Activated CD4-positive, alpha-beta memory T cell treated with anti-CD3 and anti-CD28 coated beads for 36 hours (primary cell): ENCODE results near the gene PPP1R27. TPM values are rescaled to one million over a fixed set of nuclear protein-coding genes. Genes with fewer than 3 reads are reported as not detected.
"Not testable (repeated sequence)": the region's sequence is repeated elsewhere in the genome, so short reads cannot be mapped to it uniquely, and the experiment has no call there.

Experiments used
- CTCF ChIA-PET: fragments of 350-600 bp; sonication (Branson Sonifier 250); formaldehyde crosslinking; loops from one replicate; lab custom pipeline; 2021; ENCODE audit warnings: antibody characterized with exemption, inconsistent platforms; lab: Charles Lee
- POLR2A ChIA-PET: fragments of 350-600 bp; sonication (Branson Sonifier 250); formaldehyde crosslinking; loops from one replicate; lab custom pipeline; 2021; ENCODE audit warnings: antibody characterized with exemption; lab: Charles Lee
- DNase-seq: peaks from one replicate; pipeline ENCODE4 v3.0.0-alpha.2; 2020
- H3K27ac Mint-ChIP-seq: one replicate; pipeline ENCODE4 v1.8.0; 2021; ENCODE audit warnings: mixed read lengths
- H3K27me3 Mint-ChIP-seq: one replicate; pipeline ENCODE4 v1.8.0; 2021; ENCODE audit warnings: mixed read lengths
- H3K36me3 Mint-ChIP-seq: one replicate; pipeline ENCODE4 v1.8.0; 2021; ENCODE audit warnings: mixed read lengths
- H3K4me1 Mint-ChIP-seq: one replicate; pipeline ENCODE4 v1.8.0; 2021; ENCODE audit warnings: low read depth, mixed read lengths
- H3K4me3 Mint-ChIP-seq: one replicate; pipeline ENCODE4 v1.8.0; 2021; ENCODE audit warnings: mild to moderate bottlenecking, mixed read lengths
- H3K9me3 Mint-ChIP-seq: one replicate; pipeline ENCODE4 v1.8.0; 2021; ENCODE audit warnings: mixed read lengths
- intact Hi-C: fragments of 100-400 bp; cut with micrococcal nuclease; formaldehyde crosslinking; loops from one replicate; pipeline ENCODE4 v1.15.1; 2023
- total RNA-seq, 2 experiments: library from RNA; stranded (reverse); gene quantifications; one replicate each; pipeline ENCODE4 v1.2.3, GENCODE V29; 2021

Gene PPP1R27
- total RNA-seq, 2 experiments from 2014 or later, result not detected

DNA sequence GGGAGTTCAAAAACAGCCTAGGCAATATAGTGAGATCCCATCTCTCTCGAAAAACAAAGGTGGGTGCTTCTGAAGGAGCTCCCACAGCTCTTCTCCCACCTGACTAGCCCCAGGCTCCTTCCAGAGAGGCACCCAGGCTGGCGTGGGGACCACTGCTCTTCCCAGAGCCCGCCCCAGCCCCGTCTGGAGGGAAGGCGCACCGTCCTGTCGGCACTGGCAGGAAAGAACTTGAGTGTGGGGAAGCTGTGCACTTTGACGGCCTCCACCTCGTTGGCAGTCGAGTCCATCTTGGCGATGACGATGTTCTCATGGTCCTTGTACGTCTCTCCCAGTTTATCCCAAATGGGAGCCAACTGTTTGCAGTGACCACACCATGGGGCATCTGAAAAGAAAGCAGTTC is 10.5 kb upstream of the PPP1R27 start:
- Mint-ChIP-seq H3K27ac (no peak overlapping the region), H3K36me3 (peaks cover 38% of the 10 kb centered on the region), H3K27me3 (no peaks in the 10 kb centered on the region), H3K4me3 (no peak overlapping the region), H3K9me3 (no peaks in the 10 kb centered on the region), H3K4me1 (no peaks in the 10 kb centered on the region)
- ChIA-PET POLR2A (no interaction called here), CTCF (no interaction called here)
- intact Hi-C loops, result loop anchor here (1.0 kb wide), 1 partner anchor 11 kb away; no protein-coding TSS in a partner anchor
- DNase-seq, result no peak

DNA sequence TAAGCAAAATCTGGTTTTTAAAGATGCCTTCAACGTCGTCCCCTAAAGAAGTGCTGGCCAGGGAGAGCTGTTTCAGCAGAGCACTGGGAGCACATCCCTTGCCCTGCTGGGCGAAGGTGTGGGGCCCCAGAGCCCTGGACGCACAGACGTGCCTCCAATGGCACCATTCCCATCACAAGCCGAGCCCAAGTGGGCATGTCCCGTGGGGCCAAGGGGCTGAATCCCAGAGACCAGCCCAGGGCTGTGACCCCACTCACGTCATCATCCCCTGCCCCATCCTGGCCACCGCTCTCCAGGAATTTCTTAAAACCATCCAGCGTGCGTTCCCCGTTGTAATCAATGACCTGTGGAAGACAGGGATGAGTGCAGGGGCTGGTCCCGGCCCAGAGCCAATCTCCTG is 10.0 kb upstream of the PPP1R27 start:
- DNase-seq, result no peak
- intact Hi-C loops, result loop anchor here (1.0 kb wide), 1 partner anchor 11 kb away; no protein-coding TSS in a partner anchor
- ChIA-PET CTCF (no interaction called here), POLR2A (no interaction called here)
- Mint-ChIP-seq H3K9me3 (no peaks in the 10 kb centered on the region), H3K27ac (no peak overlapping the region), H3K4me1 (no peaks in the 10 kb centered on the region), H3K4me3 (no peak overlapping the region), H3K36me3 (peaks cover 38% of the 10 kb centered on the region), H3K27me3 (no peaks in the 10 kb centered on the region)

DNA sequence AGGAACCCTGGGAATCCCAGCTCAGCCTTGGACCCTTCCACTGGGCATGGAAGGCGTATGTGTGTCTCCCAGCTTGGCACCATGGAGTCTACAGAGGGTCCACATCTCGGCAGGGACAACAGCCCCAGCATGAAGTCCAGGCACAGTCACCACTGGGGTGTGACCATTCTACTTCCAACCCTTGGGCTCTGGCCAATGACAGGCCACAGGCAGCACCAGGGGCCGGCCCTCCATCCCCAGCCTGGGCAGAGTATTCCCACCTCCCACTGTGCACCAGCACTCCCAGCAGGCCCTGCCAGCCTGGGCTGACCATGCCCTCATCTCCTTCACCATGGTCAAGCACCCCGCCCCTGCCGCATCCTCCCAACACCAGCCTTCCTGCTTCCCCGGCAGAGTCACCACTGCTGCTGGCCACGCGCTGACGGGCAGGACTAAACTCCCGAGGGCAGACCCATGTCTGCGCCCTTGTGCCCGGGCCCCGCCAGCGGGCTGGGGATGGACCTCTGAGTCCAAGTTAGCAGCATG is 9.5 kb upstream of the PPP1R27 start:
- H3K36me3 Mint-ChIP-seq, result peaks cover 38% of the 10 kb centered on the region
- POLR2A ChIA-PET, result no interaction called here
- CTCF ChIA-PET, result no interaction called here
- intact Hi-C loops, result no loop called here
- no peaks in the 10 kb centered on the region for H3K27me3 Mint-ChIP-seq
- no peaks in the 10 kb centered on the region for H3K4me1 Mint-ChIP-seq
- H3K27ac Mint-ChIP-seq, result no peak overlapping the region
- H3K9me3 Mint-ChIP-seq, result no peaks in the 10 kb centered on the region
- DNase-seq, result no peak
- H3K4me3 Mint-ChIP-seq, result no peak overlapping the region

DNA sequence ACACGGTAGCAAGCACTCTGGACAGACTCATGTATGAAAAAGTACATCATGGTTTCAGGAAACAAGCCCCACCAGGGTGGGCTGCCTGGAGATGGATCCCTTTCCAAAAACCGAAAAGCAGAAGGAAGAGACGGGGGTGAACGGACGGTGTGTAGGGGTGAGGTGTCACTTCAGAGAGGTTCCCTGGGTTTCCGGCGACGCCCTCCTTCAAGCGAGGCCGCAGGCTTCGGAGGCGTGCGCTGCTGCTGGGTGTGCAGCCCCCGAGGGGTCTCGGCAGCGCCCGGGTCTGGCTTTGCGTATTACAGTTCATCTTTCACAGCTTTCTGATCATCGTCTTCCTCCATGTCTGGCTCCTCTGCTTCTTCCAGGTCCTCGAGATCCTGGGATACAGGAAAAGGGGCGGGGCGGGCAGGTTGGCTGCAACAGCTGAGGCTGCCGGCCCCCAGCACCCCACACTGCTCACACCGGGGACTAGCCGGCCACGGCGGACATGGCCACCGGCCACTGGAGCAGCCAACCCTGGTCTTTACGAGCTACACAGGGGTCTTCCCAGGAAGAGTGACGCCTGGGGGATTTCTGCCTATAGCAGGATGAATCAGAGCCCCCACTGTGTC is 9.0 kb upstream of the PPP1R27 start:
- H3K36me3 Mint-ChIP-seq, result peaks cover 38% of the 10 kb centered on the region
- POLR2A ChIA-PET, result no interaction called here
- CTCF ChIA-PET, result no interaction called here
- intact Hi-C loops, result no loop called here
- no peak overlapping the region for H3K27ac Mint-ChIP-seq
- H3K4me1 Mint-ChIP-seq, result no peaks in the 10 kb centered on the region
- H3K9me3 Mint-ChIP-seq, result no peaks in the 10 kb centered on the region
- no peak overlapping the region for H3K4me3 Mint-ChIP-seq
- DNase-seq, result no peak
- H3K27me3 Mint-ChIP-seq, result no peaks in the 10 kb centered on the region

DNA sequence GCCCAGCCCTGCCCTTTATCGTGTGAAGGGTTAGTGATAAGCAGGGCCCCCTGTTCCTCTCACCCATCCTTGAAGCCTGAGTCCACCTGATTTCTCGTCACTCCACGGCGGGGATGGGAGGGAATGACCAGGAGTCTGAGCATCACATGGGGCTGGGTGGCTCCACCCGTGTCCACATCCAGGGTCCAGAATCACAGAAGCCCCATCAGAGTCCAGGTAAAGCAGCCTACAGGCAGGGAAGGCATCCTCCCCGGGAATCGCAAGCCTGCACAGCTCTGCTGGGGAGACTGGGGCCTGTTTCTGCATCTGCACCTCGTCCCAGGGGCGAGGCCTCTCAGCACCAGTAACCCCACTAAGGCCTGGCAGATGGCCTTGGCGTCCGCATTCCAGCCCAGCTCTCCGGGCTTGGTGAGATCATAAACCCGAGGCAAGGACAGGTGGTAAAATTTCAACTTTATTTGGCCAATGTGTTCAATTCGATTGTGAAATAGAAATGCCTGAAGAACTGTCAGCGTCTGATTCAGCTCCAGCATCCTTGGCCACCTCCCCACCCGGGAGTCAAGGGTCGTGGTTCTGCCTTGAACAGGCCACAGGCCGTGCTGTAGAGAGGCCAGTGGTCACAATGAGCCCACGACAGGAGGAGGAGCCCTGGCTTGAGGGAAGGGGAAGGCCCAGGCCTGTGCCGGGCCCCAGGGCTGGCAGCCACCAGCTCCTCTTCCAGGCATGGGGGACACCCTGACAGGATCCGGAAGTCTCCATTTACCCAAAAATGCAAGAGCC is 8.1 kb upstream of the PPP1R27 start:
- no peaks in the 10 kb centered on the region for H3K9me3 Mint-ChIP-seq
- no peak overlapping the region for H3K27ac Mint-ChIP-seq
- peaks cover 36% of the 10 kb centered on the region for H3K36me3 Mint-ChIP-seq
- DNase-seq, result no peak
- CTCF ChIA-PET, result no interaction called here
- H3K27me3 Mint-ChIP-seq, result no peaks in the 10 kb centered on the region
- H3K4me3 Mint-ChIP-seq, result no peak overlapping the region
- POLR2A ChIA-PET, result interaction anchor here (0.8 to 1.1 kb wide), 2 partner anchors 12 to 103 kb away, joined by 3 to 4 read pairs; no protein-coding TSS in a partner anchor
- intact Hi-C loops, result no loop called here
- H3K4me1 Mint-ChIP-seq, result no peaks in the 10 kb centered on the region

DNA sequence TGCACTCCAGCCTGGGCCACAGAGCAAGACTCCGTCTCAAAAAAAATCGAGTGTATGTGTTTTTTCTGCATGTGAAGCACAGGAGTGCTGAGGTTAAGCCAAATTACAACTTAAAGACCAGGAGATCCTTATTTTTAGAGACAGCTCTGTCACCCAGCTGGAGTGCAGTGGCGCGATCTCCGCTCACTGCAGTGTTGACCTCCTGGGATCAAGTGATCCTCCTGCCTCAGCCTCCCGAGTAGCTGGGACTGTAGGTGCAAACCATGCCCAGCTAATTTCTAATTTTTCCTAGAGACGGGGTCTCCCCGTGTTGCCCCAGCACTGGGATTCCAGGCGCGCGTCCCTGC is 7.5 kb upstream of the PPP1R27 start:
- H3K9me3 Mint-ChIP-seq, result no peaks in the 10 kb centered on the region
- POLR2A ChIA-PET, result interaction anchor here (0.8 to 1.1 kb wide), 2 partner anchors 13 to 102 kb away, joined by 3 to 4 read pairs; no protein-coding TSS in a partner anchor

DNA sequence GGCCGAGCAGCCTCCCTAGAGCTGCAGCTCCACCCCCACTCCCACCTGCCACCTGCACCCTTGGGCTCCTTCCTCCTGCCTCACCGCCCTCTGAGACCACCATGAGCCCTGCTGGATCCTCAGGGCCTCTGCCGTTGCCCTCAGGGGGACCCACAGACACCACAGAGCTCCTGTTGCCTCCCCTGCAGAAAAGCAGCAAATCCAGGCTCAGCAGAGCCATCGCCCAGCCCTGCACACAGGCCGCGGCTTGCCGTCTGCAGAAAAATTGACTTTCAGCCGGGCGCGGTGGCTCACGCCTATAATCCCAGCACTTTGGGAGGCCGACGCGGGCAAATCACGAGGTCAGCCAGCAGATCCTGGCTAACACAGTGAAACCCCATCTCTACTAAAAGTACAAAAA is 7.0 kb upstream of the PPP1R27 start:
- intact Hi-C loops, result no loop called here
- no peaks in the 10 kb centered on the region for H3K27me3 Mint-ChIP-seq
- peaks cover 31% of the 10 kb centered on the region for H3K36me3 Mint-ChIP-seq
- DNase-seq, result no peak
- no peak overlapping the region for H3K4me3 Mint-ChIP-seq
- no peaks in the 10 kb centered on the region for H3K9me3 Mint-ChIP-seq
- ChIA-PET POLR2A (no interaction called here), CTCF (no interaction called here)
- H3K27ac Mint-ChIP-seq, result no peak overlapping the region
- no peaks in the 10 kb centered on the region for H3K4me1 Mint-ChIP-seq

More for the DNA sequence above, 7.5 kb upstream of the PPP1R27 start:
- Mint-ChIP-seq H3K27ac (no peak overlapping the region), H3K36me3 (peaks cover 36% of the 10 kb centered on the region), H3K27me3 (no peaks in the 10 kb centered on the region), H3K4me1 (no peaks in the 10 kb centered on the region), H3K4me3 (no peak overlapping the region)
- CTCF ChIA-PET, result no interaction called here
- intact Hi-C loops, result no loop called here
- DNase-seq, result no peak

DNA sequence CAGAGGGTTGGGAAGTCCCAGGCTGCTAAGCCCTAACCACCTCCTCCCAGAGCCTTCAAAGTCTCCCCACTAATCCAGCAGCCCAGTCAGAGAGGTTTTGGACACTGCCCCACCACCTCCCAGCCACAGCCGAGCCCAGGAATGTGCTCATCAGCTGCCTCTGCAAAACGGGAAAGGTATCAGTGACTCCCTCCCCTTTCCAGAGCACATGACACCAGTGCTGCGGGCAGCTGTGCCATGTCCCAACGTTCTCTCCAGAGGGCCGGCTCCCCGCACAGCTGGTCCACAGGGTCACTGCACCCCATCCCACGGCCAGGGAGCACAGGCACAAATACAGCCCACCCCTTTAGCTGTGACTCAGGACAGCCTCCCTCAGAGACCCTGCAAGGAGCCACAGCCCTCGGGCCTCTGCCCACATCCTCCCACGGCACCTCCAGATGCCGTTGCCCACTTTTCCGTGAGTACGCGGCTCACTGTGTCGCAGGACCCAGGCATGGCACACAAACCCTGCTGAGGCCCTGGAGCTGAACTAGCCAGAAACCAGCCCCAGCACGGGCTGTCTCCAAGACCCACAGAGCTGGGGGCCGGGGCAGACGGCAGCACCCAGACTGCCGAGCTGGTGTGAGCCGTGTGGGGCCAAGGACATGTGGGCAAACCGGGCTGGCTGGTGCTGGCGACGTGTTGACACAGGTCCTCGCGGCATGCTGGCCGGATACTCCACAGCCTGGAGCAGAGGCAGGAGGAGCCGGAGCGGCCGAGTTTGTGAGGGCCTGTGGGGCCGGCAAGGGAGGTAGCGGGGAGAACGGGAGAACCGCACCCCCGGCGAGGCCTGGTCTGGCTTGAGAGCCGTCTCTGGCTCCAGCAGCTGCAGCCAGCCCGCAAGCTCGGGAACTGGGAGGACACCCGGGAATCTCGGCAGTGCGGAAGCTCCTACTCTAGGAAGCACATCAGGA is 6.3 kb upstream of the PPP1R27 start:
- DNase-seq, result no peak
- ChIA-PET CTCF (no interaction called here), POLR2A (no interaction called here)
- intact Hi-C loops, result no loop called here
- no peaks in the 10 kb centered on the region for H3K9me3 Mint-ChIP-seq
- no peaks in the 10 kb centered on the region for H3K4me1 Mint-ChIP-seq
- H3K27me3 Mint-ChIP-seq, result no peaks in the 10 kb centered on the region
- no peak overlapping the region for H3K4me3 Mint-ChIP-seq
- no peak overlapping the region for H3K27ac Mint-ChIP-seq
- peaks cover 25% of the 10 kb centered on the region for H3K36me3 Mint-ChIP-seq

DNA sequence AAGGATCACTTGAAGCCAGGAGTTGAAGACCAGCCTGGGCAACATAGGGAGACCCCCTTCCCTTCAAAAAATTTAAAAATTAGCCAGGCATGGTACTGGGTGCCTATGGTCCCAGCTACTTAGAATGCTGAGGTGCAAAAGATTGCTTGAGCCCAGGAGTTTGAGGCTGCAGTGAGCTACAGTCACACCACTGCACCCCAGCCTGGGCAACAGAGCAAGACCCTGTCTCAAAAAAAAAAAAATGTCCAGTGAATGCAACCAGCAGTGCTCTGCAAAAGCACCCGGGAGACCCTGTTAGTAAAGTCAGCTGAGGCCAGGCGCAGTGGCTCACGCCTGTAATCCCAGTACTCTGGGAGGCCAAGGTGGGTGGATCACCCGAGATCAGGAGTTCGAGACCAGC is 5.2 kb upstream of the PPP1R27 start:
- H3K4me3 Mint-ChIP-seq, H3K27me3 Mint-ChIP-seq, POLR2A ChIA-PET, H3K9me3 Mint-ChIP-seq, intact Hi-C loops, H3K4me1 Mint-ChIP-seq, H3K27ac Mint-ChIP-seq, DNase-seq, CTCF ChIA-PET: not testable (repeated sequence)
- peaks cover 19% of the 10 kb centered on the region for H3K36me3 Mint-ChIP-seq

DNA sequence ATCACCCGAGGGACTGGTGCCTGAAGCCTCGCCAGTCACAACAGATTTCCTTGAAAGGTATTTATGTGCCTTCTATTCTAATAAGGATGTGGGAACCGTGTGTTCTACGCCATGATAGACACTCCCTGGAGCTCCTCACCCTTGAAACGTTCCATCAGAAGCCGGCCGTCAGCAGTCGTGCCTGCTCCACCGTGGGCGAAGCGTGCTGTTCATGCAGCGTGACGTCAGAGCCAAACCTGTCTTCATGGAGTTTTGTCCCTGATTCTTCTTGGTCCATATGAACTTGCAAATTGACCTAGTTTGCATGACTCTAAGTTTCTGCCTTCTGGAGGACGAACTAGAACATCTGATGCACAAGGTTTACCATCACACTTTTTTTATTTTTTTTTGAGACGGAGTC is 4.5 kb upstream of the PPP1R27 start:
- POLR2A ChIA-PET, result no interaction called here
- CTCF ChIA-PET, result no interaction called here
- Mint-ChIP-seq H3K36me3 (peaks cover 11% of the 10 kb centered on the region), H3K4me1 (no peaks in the 10 kb centered on the region), H3K9me3 (no peaks in the 10 kb centered on the region), H3K4me3 (no peak overlapping the region), H3K27me3 (no peaks in the 10 kb centered on the region), H3K27ac (no peak overlapping the region)
- DNase-seq, result no peak
- intact Hi-C loops, result no loop called here

DNA sequence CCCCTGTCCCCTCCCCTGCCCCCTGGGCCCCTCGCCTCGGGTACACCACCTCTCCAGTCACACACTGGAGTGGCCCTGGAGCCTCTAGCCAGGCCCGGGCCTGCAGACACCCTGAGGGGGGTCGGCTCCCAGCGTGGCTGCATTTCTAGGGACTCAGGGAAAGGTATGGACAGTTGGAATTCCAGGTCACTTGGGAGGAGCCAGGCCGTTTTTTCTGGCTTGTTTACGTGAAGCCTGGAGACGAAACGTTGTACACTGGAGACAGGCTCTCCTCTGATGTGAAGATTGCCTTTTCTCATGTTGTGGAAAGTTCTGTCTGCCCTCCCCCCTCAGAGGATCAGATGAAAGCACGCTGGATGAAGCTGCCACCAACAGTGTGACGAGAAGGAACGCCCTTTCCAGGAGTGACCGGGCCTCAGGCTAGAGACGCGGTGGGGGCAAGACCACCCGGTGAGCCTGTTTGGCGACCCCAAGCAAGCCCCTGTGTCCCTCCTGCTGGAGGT is 4.0 kb upstream of the PPP1R27 start:
- ChIA-PET CTCF (no interaction called here), POLR2A (no interaction called here)
- no peaks in the 10 kb centered on the region for H3K9me3 Mint-ChIP-seq
- H3K4me1 Mint-ChIP-seq, result no peaks in the 10 kb centered on the region
- intact Hi-C loops, result no loop called here
- no peak overlapping the region for H3K4me3 Mint-ChIP-seq
- H3K27ac Mint-ChIP-seq, result no peak overlapping the region
- no peaks in the 10 kb centered on the region for H3K27me3 Mint-ChIP-seq
- DNase-seq, result no peak
- H3K36me3 Mint-ChIP-seq, result peaks cover 8% of the 10 kb centered on the region

DNA sequence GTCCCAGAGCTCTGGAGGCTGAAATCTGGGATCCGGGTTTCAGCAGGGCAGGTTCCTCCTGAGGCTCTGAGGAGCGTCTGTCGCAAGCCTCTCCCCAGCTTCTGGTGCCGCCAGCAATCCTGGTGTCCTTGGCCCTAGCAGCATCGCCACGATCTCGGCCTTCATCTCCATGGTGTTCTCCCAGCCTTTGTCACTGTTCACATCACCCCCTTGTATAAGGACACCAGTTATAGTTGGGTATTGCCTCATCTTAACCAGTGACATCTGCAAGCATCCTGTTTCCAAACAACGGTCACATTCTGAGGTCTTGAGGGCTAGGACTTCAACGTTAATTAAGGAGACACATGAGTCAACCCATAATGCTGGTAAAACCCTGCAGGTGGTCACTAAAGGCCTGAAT is 2.8 kb upstream of the PPP1R27 start:
- H3K36me3 Mint-ChIP-seq, result no peaks in the 10 kb centered on the region
- H3K4me1 Mint-ChIP-seq, result no peaks in the 10 kb centered on the region
- DNase-seq, result no peak
- intact Hi-C loops, result no loop called here
- no peaks in the 10 kb centered on the region for H3K27me3 Mint-ChIP-seq
- H3K27ac Mint-ChIP-seq, result no peak overlapping the region
- POLR2A ChIA-PET, result no interaction called here
- H3K4me3 Mint-ChIP-seq, result no peak overlapping the region
- H3K9me3 Mint-ChIP-seq, result no peaks in the 10 kb centered on the region
- CTCF ChIA-PET, result no interaction called here
